GM18517 (cell line): Measurements from ENCODE around the gene SMDT1.

ENCODE experiments used
- ATAC-seq: cut with Tn5 transposase; IDR thresholded peaks from one replicate; pipeline ENCODE4 v1.9.1; 2021; ENCODE audit warnings: mild to moderate bottlenecking, moderate library complexity; ENCODE audit not compliant: unreplicated experiment

Gene SMDT1

GRCh38 chr22:42079319-42080251 lies at the start of gene SMDT1:
Gene SMDT1 (plus strand): TSS chr22:42079700. CDS start chr22:42079769, 69 bp downstream.
- ATAC-seq, result peak; percentile 80

- ATAC-seq, result no peak
Measured at GRCh38 chr22:42033263-42034181, 46.0 kb upstream of the SMDT1 start.

GRCh38 chr22:42035256-42035655 lies 44.2 kb upstream of the SMDT1 start:
- no peak for ATAC-seq

- no peak for ATAC-seq
Measured at GRCh38 chr22:42039271-42039670, 40.2 kb upstream of the SMDT1 start.

GRCh38 chr22:42041784-42042183 lies 37.7 kb upstream of the SMDT1 start:
- ATAC-seq, result no peak

- no peak for ATAC-seq
Measured at GRCh38 chr22:42050641-42051180, 28.8 kb upstream of the SMDT1 start.

- ATAC-seq, result no peak
Measured at GRCh38 chr22:42052765-42053164, 26.7 kb upstream of the SMDT1 start.

- ATAC-seq, result no peak
Measured at GRCh38 chr22:42056757-42057511, 22.6 kb upstream of the SMDT1 start.

- ATAC-seq, result no peak
Measured at GRCh38 chr22:42060489-42060888, 19.0 kb upstream of the SMDT1 start.

GRCh38 chr22:42061041-42061440 lies 18.5 kb upstream of the SMDT1 start:
- ATAC-seq, result no peak

GRCh38 chr22:42062506-42063170 lies 16.9 kb upstream of the SMDT1 start:
- ATAC-seq, result no peak

GRCh38 chr22:42064629-42065028 lies 14.9 kb upstream of the SMDT1 start:
- no peak for ATAC-seq

GRCh38 chr22:42065438-42066125 lies 13.9 kb upstream of the SMDT1 start:
- no peak for ATAC-seq

GRCh38 chr22:42066126-42066761 lies 13.3 kb upstream of the SMDT1 start:
- ATAC-seq, result no peak

- no peak for ATAC-seq
Measured at GRCh38 chr22:42066937-42067336, 12.6 kb upstream of the SMDT1 start.

GRCh38 chr22:42067671-42068251 lies 11.7 kb upstream of the SMDT1 start:
- no peak for ATAC-seq

GRCh38 chr22:42068291-42068690 lies 11.2 kb upstream of the SMDT1 start:
- no peak for ATAC-seq

GRCh38 chr22:42069801-42070516 lies 9.5 kb upstream of the SMDT1 start:
- peak; percentile 9 for ATAC-seq
